Ascending aorta (tissue), 2 donors: ENCODE results near the gene HPN. TPM values are rescaled to one million over a fixed set of nuclear protein-coding genes. Genes with fewer than 3 reads are reported as not detected.

Source experiments
- DNase-seq, 2 donors: peaks; one replicate each; pipeline ENCODE4 v3.0.0-alpha.2; 2019; ENCODE audit warnings: low spot score in 2 of 2
- H3K27ac ChIP-seq, 2 donors: fragments of 200-600 bp; sonication (generic); one replicate each; pipeline ENCODE4 v1.5.1; 2016 to 2017; ENCODE audit warnings: mild to moderate bottlenecking in 1 of 2
- H3K27me3 ChIP-seq: fragments of 200-600 bp; sonication (generic); one replicate; pipeline ENCODE4 v1.5.1; 2017
- H3K36me3 ChIP-seq, 2 donors: fragments of 200-600 bp; sonication (generic); one replicate each; pipeline ENCODE4 v1.5.1; 2016
- H3K4me1 ChIP-seq, 2 donors: fragments of 200-600 bp; sonication (generic); one replicate each; pipeline ENCODE4 v1.5.1; 2016 to 2017; ENCODE audit warnings: mild to moderate bottlenecking in 1 of 2
- H3K4me3 ChIP-seq, 2 donors: fragments of 200-600 bp; sonication (generic); one replicate each; pipeline ENCODE4 v1.5.1; 2016 to 2017; ENCODE audit warnings: mild to moderate bottlenecking in 1 of 2
- H3K9me3 ChIP-seq, 2 donors: fragments of 200-600 bp; sonication (generic); one replicate each; pipeline ENCODE4 v1.5.1; 2016
- intact Hi-C: fragments of 100-400 bp; cut with DNase I; formaldehyde crosslinking; loops from one replicate; pipeline ENCODE4 v1.15.1; 2023
- total RNA-seq: library from RNA; depleted of rRNA; stranded (reverse); fragments of >200 nt; gene quantifications from one replicate; pipeline ENCODE4 v1.1.0, GENCODE V29; 2016
- TF ChIP-seq, protein P1 (sequence below), 3 experiments: fragments of 200-600 bp in 2 of 3; fragments of 450-650 bp in 1 of 3; sonication (generic) in 2 of 3; IDR thresholded peaks; one replicate each; pipeline ENCODE4 v1.5.1; 2016 to 2019; ENCODE audit warnings: antibody characterized with exemption in 3 of 3, mild to moderate bottlenecking in 1 of 3, moderate library complexity in 1 of 3

Gene HPN
- total RNA-seq, 1 donor from 2014 or later, result 0.85 TPM

DNA sequence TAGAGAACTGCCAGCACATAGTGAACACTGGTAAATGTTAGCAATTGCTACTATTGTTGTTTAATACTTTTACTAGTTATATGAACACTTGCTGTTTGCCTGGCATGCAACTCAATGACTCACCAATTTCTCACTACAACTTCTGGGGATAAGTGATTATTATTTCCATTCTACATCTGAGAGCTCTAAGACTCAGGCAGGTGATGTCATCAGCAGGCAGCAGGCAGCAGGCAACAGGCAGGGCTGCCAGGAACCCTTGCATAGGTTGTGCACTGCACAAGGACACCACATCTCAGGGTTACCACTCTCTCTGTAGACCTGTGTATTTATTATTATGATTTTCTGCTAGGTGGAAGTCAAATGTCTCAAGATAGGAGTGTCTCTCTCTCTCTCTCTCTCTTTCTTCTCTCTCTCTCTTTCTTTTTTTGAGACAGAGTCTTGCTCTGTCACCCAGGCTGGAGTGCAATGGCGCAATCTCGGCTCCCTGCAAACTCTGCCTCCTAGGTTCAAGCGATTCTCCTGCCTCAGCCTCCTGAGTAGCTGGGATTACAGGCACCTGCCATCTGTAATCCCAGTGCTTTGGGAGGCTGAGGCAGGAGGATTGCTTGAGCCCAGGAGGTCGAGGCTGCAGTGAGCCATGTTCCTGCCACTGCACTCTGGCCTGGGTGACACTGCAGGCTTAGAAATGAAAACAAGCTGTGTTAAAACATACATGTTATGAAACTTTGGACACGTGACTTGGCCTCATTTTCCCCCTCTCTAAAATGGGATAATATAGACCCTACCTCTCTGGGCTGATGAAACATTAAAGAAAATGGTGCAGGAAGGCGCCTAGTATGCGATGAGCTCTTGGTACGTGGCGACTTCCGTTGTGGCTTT is 22.7 kb downstream of the HPN start:
- H3K27ac ChIP-seq, result no peak overlapping the region
- no peaks in the 10 kb centered on the region for H3K36me3 ChIP-seq
- H3K4me1 ChIP-seq, result no peaks in the 10 kb centered on the region
- DNase-seq, result no peak
- no peaks in the 10 kb centered on the region for H3K27me3 ChIP-seq
- intact Hi-C loops, result loop anchor here (10.0 kb wide), 1 partner anchor 441 kb away; no protein-coding TSS in a partner anchor
- no peak overlapping the region for H3K4me3 ChIP-seq
- H3K9me3 ChIP-seq, result no peaks in the 10 kb centered on the region
- TF ChIP-seq, protein P1, sequence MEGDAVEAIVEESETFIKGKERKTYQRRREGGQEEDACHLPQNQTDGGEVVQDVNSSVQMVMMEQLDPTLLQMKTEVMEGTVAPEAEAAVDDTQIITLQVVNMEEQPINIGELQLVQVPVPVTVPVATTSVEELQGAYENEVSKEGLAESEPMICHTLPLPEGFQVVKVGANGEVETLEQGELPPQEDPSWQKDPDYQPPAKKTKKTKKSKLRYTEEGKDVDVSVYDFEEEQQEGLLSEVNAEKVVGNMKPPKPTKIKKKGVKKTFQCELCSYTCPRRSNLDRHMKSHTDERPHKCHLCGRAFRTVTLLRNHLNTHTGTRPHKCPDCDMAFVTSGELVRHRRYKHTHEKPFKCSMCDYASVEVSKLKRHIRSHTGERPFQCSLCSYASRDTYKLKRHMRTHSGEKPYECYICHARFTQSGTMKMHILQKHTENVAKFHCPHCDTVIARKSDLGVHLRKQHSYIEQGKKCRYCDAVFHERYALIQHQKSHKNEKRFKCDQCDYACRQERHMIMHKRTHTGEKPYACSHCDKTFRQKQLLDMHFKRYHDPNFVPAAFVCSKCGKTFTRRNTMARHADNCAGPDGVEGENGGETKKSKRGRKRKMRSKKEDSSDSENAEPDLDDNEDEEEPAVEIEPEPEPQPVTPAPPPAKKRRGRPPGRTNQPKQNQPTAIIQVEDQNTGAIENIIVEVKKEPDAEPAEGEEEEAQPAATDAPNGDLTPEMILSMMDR (IDR thresholded peaks at IDR 0.05), result no peak

DNA sequence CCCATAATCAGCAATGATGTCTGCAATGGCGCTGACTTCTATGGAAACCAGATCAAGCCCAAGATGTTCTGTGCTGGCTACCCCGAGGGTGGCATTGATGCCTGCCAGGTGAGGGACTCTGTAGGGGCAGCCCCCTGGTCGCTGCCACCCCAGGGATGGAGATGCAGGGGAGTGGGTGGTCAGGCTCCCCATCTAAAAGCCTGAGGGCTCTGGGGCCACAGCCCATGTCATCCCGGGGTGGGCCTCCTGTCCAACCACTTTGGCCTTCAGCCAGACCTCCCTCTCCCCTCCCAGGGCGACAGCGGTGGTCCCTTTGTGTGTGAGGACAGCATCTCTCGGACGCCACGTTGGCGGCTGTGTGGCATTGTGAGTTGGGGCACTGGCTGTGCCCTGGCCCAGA is 24.1 kb downstream of the HPN start:
- DNase-seq, result no peak
- H3K4me3 ChIP-seq, result no peak overlapping the region
- H3K9me3 ChIP-seq, result peaks cover 0 to 5% of the 10 kb centered on the region in 2 donors
- intact Hi-C loops, result loop anchor here (5.0 to 10.0 kb wide), 2 partner anchors 202 to 439 kb away; partner anchors contain the start of gene USF2
- no peaks in the 10 kb centered on the region for H3K27me3 ChIP-seq
- no peaks in the 10 kb centered on the region for H3K4me1 ChIP-seq
- H3K27ac ChIP-seq, result no peak overlapping the region
- TF ChIP-seq, protein P1 (IDR thresholded peaks at IDR 0.05), result no peak
- H3K36me3 ChIP-seq, result no peaks in the 10 kb centered on the region

DNA sequence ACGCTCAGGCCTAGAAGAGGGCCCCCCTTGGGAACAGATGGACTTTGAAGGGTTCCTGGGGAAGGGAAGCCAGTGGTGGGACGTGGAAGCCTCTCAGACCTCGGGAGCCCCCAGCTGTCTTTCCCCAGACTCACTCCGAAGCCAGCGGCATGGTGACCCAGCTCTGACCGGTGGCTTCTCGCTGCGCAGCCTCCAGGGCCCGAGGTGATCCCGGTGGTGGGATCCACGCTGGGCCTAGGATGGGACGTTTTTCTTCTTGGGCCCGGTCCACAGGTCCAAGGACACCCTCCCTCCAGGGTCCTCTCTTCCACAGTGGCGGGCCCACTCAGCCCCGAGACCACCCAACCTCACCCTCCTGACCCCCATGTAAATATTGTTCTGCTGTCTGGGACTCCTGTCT is 24.6 kb downstream of the HPN start:
- H3K27ac ChIP-seq, result no peak overlapping the region
- intact Hi-C loops, result loop anchor here (5.0 to 10.0 kb wide), 2 partner anchors 201 to 439 kb away; partner anchors contain the start of gene USF2
- H3K4me3 ChIP-seq, result no peak overlapping the region
- H3K4me1 ChIP-seq, result no peaks in the 10 kb centered on the region
- no peaks in the 10 kb centered on the region for H3K27me3 ChIP-seq
- TF ChIP-seq, protein P1 (IDR thresholded peaks at IDR 0.05), result no peak
- H3K36me3 ChIP-seq, result no peaks in the 10 kb centered on the region
- H3K9me3 ChIP-seq, result peaks cover 0 to 6% of the 10 kb centered on the region in 2 donors
- DNase-seq, result no peak

DNA sequence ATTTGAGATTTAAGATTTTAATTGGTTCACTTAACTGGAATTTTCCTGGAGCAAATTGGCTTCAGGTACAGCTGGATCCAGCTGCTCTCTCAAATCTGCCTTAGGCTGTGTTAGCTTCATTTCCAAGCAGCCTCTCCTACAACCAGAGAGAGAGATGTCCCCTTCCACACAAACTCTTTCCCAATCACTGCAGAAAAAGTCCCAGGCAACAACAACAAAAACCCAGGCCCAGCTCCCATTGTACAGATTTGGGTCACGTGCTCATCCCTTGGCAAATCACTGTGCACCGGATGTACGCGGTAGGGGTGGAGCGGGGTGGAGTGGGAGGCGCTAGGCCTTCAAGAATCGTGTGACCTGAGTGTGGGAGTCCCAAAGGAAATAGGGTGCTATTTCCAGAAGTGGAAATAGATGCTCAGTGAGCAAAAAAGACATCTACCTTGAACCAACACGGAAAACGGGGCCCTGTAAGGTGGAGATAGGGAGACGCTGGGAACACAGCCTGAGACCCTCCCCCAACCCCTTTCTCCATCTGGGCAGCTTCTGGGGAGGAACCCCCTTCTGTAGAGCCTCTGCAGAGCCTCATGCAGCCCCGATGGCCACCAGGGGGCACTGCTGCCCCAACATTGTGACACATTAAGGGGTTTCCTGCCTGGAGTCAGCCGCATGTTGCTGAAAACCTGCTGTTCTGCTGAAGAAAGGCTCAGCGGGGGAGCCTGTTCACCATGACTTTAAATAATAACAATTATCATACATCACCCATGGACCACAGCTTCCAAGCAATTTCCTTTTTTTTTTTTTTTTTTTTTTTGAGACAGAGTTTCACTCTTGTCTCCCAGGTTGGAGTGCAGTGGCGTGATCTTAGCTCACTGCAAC is 25.4 kb downstream of the HPN start:
- peaks cover 0 to 6% of the 10 kb centered on the region in 2 donors for H3K9me3 ChIP-seq
- H3K27me3 ChIP-seq, result no peaks in the 10 kb centered on the region
- no peak overlapping the region for H3K4me3 ChIP-seq
- no peaks in the 10 kb centered on the region for H3K36me3 ChIP-seq
- DNase-seq, result peak; percentile 39 to 88
- no peak overlapping the region for H3K27ac ChIP-seq
- TF ChIP-seq, protein P1 (IDR thresholded peaks at IDR 0.05), result peak; percentile 75 to 84 (median 80)
- H3K4me1 ChIP-seq, result no peaks in the 10 kb centered on the region
- intact Hi-C loops, result loop anchor here (1.0 to 10.0 kb wide), 4 partner anchors 68 to 438 kb away; partner anchors contain the start of genes LGI4 and USF2

DNA sequence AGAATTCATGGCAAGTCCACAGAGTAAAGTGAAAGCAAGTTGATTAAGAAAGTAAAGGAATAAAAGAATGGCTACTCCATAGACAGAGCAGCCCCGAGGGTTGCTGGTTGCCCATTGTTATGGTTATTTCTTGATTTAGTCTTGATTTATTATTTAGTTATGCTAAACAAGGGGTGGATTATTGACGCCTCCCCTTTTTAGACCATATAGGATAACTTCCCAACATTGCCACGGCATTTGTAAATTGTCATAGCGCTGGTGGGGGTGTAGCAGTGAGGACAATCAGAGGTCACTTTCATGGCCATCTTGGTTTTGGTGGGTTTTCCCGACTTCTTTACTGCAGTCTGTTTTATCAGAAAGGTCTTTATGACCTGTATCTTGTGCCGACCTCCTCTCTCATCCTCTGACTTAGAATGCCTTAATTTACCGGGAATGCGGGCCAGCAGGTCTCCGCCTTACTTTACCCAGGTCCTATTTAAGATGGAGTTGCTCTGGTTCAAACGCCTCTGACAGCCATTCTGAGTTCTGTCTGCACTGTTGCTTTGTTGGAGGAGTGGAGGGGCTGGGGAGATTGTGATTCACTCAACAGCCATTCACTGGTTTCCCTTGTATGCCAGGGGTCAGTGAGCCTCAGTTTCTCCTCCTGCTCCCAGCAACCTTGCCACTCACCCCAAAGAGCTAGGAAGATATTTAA is 27.6 kb downstream of the HPN start:
- Histone ChIP-seq H3K4me1 (no peaks in the 10 kb centered on the region), H3K9me3 (peaks cover 0 to 6% of the 10 kb centered on the region in 2 donors), H3K4me3 (no peak overlapping the region), H3K27me3 (no peaks in the 10 kb centered on the region), H3K36me3 (no peaks in the 10 kb centered on the region), H3K27ac (no peak overlapping the region)
- intact Hi-C loops, result loop anchor here (5.0 to 10.0 kb wide), 2 partner anchors 198 to 436 kb away; partner anchors contain the start of gene USF2
- DNase-seq, result no peak
- TF ChIP-seq, protein P1 (IDR thresholded peaks at IDR 0.05), result no peak
